Prostate gland (tissue), 2 donors: ENCODE data around the gene SUSD5.

Experiments
- POLR2A ChIP-seq: fragments of 450-650 bp; IDR thresholded peaks from one replicate; pipeline ENCODE4 v1.6.1; 2016; ENCODE audit warnings: antibody characterized with exemption, mild to moderate bottlenecking
- TF ChIP-seq, protein P1 (sequence below), 4 experiments: fragments of 200-600 bp in 2 of 4; fragments of 450-650 bp in 2 of 4; sonication (generic) in 2 of 4; IDR thresholded peaks; 1 replicate in 3 of 4; 2 replicates in 1 of 4; pipeline ENCODE4 v1.5.1; 2016 to 2019; ENCODE audit warnings: antibody characterized with exemption in 4 of 4, mild to moderate bottlenecking in 2 of 4, moderate library complexity in 2 of 4

DNA sequence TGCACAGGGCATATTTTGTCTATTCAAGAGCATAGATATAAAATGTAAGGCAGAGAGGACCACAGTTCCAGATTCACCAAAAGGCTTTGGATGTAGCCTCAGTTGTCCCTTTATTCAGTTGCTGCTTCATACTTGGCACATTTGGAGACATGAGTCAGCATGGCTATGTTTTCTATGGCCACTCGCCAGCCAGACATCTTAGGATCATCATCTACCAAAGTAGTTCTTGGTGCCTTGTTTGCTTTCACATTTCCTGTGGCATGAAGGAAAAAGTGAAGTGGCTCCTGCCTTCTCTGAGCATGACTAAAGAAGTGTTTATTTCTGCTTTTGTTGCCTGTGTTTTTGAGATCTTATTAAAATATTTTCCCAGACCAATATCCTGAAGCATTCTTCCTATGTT lies 7.2 kb downstream of the SUSD5 start:
- TF ChIP-seq, protein P1, sequence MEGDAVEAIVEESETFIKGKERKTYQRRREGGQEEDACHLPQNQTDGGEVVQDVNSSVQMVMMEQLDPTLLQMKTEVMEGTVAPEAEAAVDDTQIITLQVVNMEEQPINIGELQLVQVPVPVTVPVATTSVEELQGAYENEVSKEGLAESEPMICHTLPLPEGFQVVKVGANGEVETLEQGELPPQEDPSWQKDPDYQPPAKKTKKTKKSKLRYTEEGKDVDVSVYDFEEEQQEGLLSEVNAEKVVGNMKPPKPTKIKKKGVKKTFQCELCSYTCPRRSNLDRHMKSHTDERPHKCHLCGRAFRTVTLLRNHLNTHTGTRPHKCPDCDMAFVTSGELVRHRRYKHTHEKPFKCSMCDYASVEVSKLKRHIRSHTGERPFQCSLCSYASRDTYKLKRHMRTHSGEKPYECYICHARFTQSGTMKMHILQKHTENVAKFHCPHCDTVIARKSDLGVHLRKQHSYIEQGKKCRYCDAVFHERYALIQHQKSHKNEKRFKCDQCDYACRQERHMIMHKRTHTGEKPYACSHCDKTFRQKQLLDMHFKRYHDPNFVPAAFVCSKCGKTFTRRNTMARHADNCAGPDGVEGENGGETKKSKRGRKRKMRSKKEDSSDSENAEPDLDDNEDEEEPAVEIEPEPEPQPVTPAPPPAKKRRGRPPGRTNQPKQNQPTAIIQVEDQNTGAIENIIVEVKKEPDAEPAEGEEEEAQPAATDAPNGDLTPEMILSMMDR (IDR thresholded peaks at IDR 0.05), result no peak
- no peak for TF ChIP-seq POLR2A
